ENCODE measurements around the gene ZBTB20. TPM values are rescaled to one million over a fixed set of nuclear protein-coding genes. Genes with fewer than 3 reads are reported as not detected.

ZBTB20 gene
- total RNA-seq, 1 experiment from 2014 or later, result 12.8 TPM

DNA sequence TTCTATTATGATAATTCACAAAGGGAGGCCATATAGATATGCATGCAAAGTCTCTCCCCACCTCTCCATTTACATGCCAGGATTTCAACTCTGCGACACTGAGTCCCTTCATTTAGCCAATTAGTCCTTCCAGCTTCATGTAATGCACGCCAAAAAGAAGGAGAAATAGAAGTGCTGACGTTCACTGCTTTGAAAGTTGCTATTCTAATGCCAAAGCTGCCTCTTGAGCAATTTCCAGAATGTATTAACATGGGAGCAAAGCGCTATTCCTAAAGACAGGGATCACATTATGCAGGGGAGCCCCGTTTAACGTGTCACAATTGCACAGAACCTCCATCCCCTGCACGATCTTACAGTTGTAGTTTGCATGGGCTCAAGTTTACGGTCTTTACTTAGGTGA, 722.8 kb downstream of the ZBTB20 start:
- no peaks in the 10 kb centered on the region for H3K27me3 Mint-ChIP-seq (ENCODE audit: insufficient read depth, unreplicated experiment)
- Histone ChIP-seq H3K27me3 (replicated peaks; ENCODE audit: control insufficient read depth, insufficient read depth, low read length) (no peaks in the 10 kb centered on the region), H3K36me3 (ENCODE audit: control insufficient read depth, insufficient read depth, low read length) (no peaks in the 10 kb centered on the region), H3K4me3 (ENCODE audit: low read depth, low read length) (no peak overlapping the region), H3K4me1 (no peaks in the 10 kb centered on the region), H3K9me3 (no peaks in the 10 kb centered on the region)
- DNase-seq, result no peak
- no TSS peak for BruUV-seq (replicated peaks)
- H3K4me1 Mint-ChIP-seq (ENCODE audit: low read depth, unreplicated experiment), result no peaks in the 10 kb centered on the region
- no peak overlapping the region for H3K27ac Mint-ChIP-seq (ENCODE audit: unreplicated experiment)
- H3K4me3 Mint-ChIP-seq (ENCODE audit: unreplicated experiment), result no peak overlapping the region
- intact Hi-C loops (cut with micrococcal nuclease; ENCODE audit: unreplicated experiment), result no loop called here
- ChIA-PET POLR2A (no interaction called here), CTCF (no interaction called here)
- peaks cover 10% of the 10 kb centered on the region for H3K9me3 Mint-ChIP-seq (ENCODE audit: unreplicated experiment)
- H3K36me3 Mint-ChIP-seq (ENCODE audit: insufficient read depth, unreplicated experiment), result no peaks in the 10 kb centered on the region
- no peak for TF ChIP-seq CTCF (IDR thresholded peaks at IDR 0.05; ENCODE audit: insufficient read depth in 1 of 2, low read depth in 1 of 2, low read length in 1 of 2, severe bottlenecking in 1 of 2, unreplicated experiment in 1 of 2)

DNA sequence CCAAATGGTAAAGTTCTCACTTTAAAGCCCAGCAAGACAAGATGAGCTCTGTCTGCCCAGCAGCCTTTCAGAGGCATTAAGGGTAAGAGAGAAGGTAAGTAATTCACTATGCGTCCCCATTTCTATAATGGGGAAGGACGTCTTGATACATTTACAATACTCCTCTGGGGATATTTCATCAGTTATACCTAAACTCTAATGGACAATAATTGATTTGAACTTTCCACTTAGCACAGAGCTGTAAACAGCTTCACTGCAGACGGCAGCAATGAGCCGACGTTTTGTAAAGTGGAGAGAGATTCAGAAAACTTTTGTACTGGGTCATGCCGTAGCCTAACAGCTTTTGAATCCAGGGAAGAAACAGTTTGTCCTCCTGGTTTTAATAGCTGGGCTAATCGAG, 725.9 kb downstream of the ZBTB20 start:
- TF ChIP-seq CTCF (IDR thresholded peaks at IDR 0.05; ENCODE audit: insufficient read depth in 1 of 2, low read depth in 1 of 2, low read length in 1 of 2, severe bottlenecking in 1 of 2, unreplicated experiment in 1 of 2), result no peak
- intact Hi-C loops (cut with micrococcal nuclease; ENCODE audit: unreplicated experiment), result no loop called here
- no peak overlapping the region for H3K4me3 ChIP-seq (ENCODE audit: low read depth, low read length)
- Mint-ChIP-seq H3K36me3 (ENCODE audit: insufficient read depth, unreplicated experiment) (no peaks in the 10 kb centered on the region), H3K9me3 (ENCODE audit: unreplicated experiment) (peaks cover 2% of the 10 kb centered on the region), H3K27me3 (ENCODE audit: insufficient read depth, unreplicated experiment) (no peaks in the 10 kb centered on the region), H3K4me1 (ENCODE audit: low read depth, unreplicated experiment) (no peaks in the 10 kb centered on the region), H3K4me3 (ENCODE audit: unreplicated experiment) (no peak overlapping the region), H3K27ac (ENCODE audit: unreplicated experiment) (no peak overlapping the region)
- CTCF ChIA-PET, result interaction anchor here (0.6 kb wide), 1 partner anchor 286 kb away, joined by 5 read pairs; no protein-coding TSS in a partner anchor
- no peaks in the 10 kb centered on the region for H3K9me3 ChIP-seq
- peaks cover 5% of the 10 kb centered on the region; the same call in 1 of the 2 replicates for H3K4me1 ChIP-seq
- H3K27me3 ChIP-seq (replicated peaks; ENCODE audit: control insufficient read depth, insufficient read depth, low read length), result no peaks in the 10 kb centered on the region
- POLR2A ChIA-PET, result no interaction called here
- BruUV-seq (replicated peaks), result no TSS peak
- no peaks in the 10 kb centered on the region for H3K36me3 ChIP-seq (ENCODE audit: control insufficient read depth, insufficient read depth, low read length)
- no peak for DNase-seq

DNA sequence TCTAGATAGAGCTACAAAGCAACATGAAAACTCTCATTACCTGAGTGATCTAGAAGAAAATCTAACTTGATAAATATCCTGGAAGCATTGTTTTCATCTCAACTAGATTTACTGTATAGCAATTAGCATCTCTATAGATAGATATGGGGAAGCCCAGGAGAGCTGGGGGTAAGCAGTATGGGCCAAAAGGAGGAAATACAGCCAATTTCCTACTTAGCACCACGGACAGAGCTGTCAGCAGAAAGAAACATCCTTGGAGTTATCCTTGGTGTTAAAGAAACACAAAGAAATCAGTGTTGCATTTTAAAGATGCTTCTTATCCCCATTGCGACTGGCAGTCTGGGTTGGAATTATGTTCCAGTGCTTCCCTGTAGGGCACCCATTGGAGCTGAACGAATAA, 727.0 kb downstream of the ZBTB20 start:
- intact Hi-C loops (cut with micrococcal nuclease; ENCODE audit: unreplicated experiment), result no loop called here
- ChIA-PET CTCF (interaction anchor here (0.8 to 2.1 kb wide), 2 partner anchors 36 to 40 kb away, joined by 4 to 13 read pairs; no protein-coding TSS in a partner anchor), POLR2A (no interaction called here)
- no peaks in the 10 kb centered on the region for H3K27me3 Mint-ChIP-seq (ENCODE audit: insufficient read depth, unreplicated experiment)
- no peak overlapping the region for H3K4me3 Mint-ChIP-seq (ENCODE audit: unreplicated experiment)
- TF ChIP-seq CTCF (IDR thresholded peaks at IDR 0.05; ENCODE audit: insufficient read depth in 1 of 2, low read depth in 1 of 2, low read length in 1 of 2, severe bottlenecking in 1 of 2, unreplicated experiment in 1 of 2), result no peak
- DNase-seq, result peak in 1 of 2 experiments; percentile 4
- Histone ChIP-seq H3K9me3 (no peaks in the 10 kb centered on the region), H3K4me1 (peaks cover 5% of the 10 kb centered on the region; the same call in 1 of the 2 replicates), H3K4me3 (ENCODE audit: low read depth, low read length) (no peak overlapping the region), H3K27me3 (replicated peaks; ENCODE audit: control insufficient read depth, insufficient read depth, low read length) (no peaks in the 10 kb centered on the region), H3K36me3 (ENCODE audit: control insufficient read depth, insufficient read depth, low read length) (no peaks in the 10 kb centered on the region)
- no peak overlapping the region for H3K27ac Mint-ChIP-seq (ENCODE audit: unreplicated experiment)
- H3K36me3 Mint-ChIP-seq (ENCODE audit: insufficient read depth, unreplicated experiment), result no peaks in the 10 kb centered on the region
- H3K9me3 Mint-ChIP-seq (ENCODE audit: unreplicated experiment), result no peaks in the 10 kb centered on the region
- BruUV-seq (replicated peaks), result no TSS peak
- no peaks in the 10 kb centered on the region for H3K4me1 Mint-ChIP-seq (ENCODE audit: low read depth, unreplicated experiment)

Data from Caco-2 (cell line).